ENCODE measurements around the gene ASL. TPM values are rescaled to one million over a fixed set of nuclear protein-coding genes. Genes with fewer than 3 reads are reported as not detected.
"Not testable (repeated sequence)": the region's sequence is repeated elsewhere in the genome, so short reads cannot be mapped to it uniquely, and the experiment has no call there.

The ASL gene
- total RNA-seq, 1 donor from 2014 or later = 39.7 TPM

- peak; percentile 59 for DNase-seq (ENCODE audit: low read depth)
- TF ChIP-seq CTCF (conservative IDR thresholded peaks at IDR 0.05; ENCODE audit: low read depth, low read length) = no peak
- no peak overlapping the region for H3K4me3 ChIP-seq (ENCODE audit: low read depth, low read length)
Measured at GRCh38 chr7:66110856-66111255, 35.2 kb downstream of the ASL start.

- TF ChIP-seq CTCF (conservative IDR thresholded peaks at IDR 0.05; ENCODE audit: low read depth, low read length) = peak; percentile 68
- peak within 1 kb of the TSS; percentile 77 for H3K4me3 ChIP-seq (ENCODE audit: low read depth, low read length)
- DNase-seq (ENCODE audit: low read depth) = no peak
Measured at GRCh38 chr7:66114743-66115649, 39.4 kb downstream of the ASL start, which contains the start of gene CRCP. Gene CRCP (plus strand): TSS chr7:66114847. CDS start chr7:66114963, 116 bp downstream.

- not testable (repeated sequence) for DNase-seq (ENCODE audit: low read depth); H3K4me3 ChIP-seq (ENCODE audit: low read depth, low read length)
Measured at GRCh38 chr7:66116680-66117420, 41.2 kb downstream of the ASL start.

GRCh38 chr7:66118603-66119002 is 43.0 kb downstream of the ASL start:
- no peak overlapping the region for H3K4me3 ChIP-seq (ENCODE audit: low read depth, low read length)
- no peak for TF ChIP-seq CTCF (conservative IDR thresholded peaks at IDR 0.05; ENCODE audit: low read depth, low read length)
- DNase-seq (ENCODE audit: low read depth) = no peak

GRCh38 chr7:66119245-66119850 is 43.7 kb downstream of the ASL start:
- no peak for DNase-seq (ENCODE audit: low read depth)
- no peak for TF ChIP-seq CTCF (conservative IDR thresholded peaks at IDR 0.05; ENCODE audit: low read depth, low read length)
- no peak overlapping the region for H3K4me3 ChIP-seq (ENCODE audit: low read depth, low read length)

GRCh38 chr7:66123175-66123528 is 47.5 kb downstream of the ASL start:
- no peak overlapping the region for H3K4me3 ChIP-seq (ENCODE audit: low read depth, low read length)
- DNase-seq (ENCODE audit: low read depth) = no peak
- no peak for TF ChIP-seq CTCF (conservative IDR thresholded peaks at IDR 0.05; ENCODE audit: low read depth, low read length)

GRCh38 chr7:66124569-66124861 is 48.9 kb downstream of the ASL start:
- not testable (repeated sequence) for H3K4me3 ChIP-seq (ENCODE audit: low read depth, low read length)

More at GRCh38 chr7:66124569-66124861, 48.9 kb downstream of the ASL start:
- not testable (repeated sequence) for DNase-seq (ENCODE audit: low read depth)
